Vagina (tissue), 2 donors: ENCODE measurements around the gene MLN.

Experiments used
- POLR2A ChIP-seq, 2 donors: fragments of 450-650 bp; IDR thresholded peaks; one replicate each; pipeline ENCODE4 v1.6.1; 2017; ENCODE audit warnings: antibody characterized with exemption in 2 of 2, mild to moderate bottlenecking in 2 of 2, moderate library complexity in 2 of 2
- POLR2AphosphoS5 ChIP-seq, 2 donors: sonication (generic); formaldehyde crosslinking; IDR thresholded peaks; one replicate each; pipeline ENCODE4 v1.9.0; 2017; ENCODE audit warnings: antibody characterized with exemption in 2 of 2, mild to moderate bottlenecking in 2 of 2, low read depth in 1 of 2; ENCODE audit not compliant: insufficient read depth in 1 of 2
- TF ChIP-seq, protein P1 (sequence below), 3 experiments: fragments of 450-650 bp in 2 of 3; fragments of 200-600 bp in 1 of 3; sonication (generic) in 1 of 3; IDR thresholded peaks; one replicate each; pipeline ENCODE4 v1.5.1; 2017 to 2019; ENCODE audit warnings: antibody characterized with exemption in 3 of 3, mild to moderate bottlenecking in 2 of 3, moderate library complexity in 2 of 3

DNA sequence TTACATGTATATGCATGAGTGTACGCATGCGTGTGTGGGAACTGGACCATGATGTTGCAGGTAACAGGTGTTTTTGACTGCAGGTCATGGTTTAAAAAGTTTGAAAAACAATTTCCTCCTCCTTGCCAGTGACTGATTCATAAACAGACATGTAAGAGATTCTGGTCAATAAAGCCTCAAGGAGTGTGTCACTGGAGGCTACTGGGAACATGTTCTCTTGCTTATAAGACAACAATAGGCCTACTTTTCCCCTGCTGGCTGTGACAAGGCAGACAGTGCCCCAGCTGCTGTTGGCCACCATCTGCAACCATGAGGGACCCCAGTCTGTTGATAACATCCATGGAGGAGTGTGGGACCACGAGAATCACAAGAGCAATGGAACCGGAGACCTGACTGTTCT lies 27.6 kb downstream of the MLN start:
- TF ChIP-seq POLR2AphosphoS5 (IDR thresholded peaks at IDR 0.05; ENCODE audit: insufficient read depth in 1 of 2, low read depth in 1 of 2) (no peak), POLR2A (IDR thresholded peaks at IDR 0.05) (no peak)
- TF ChIP-seq, protein P1, sequence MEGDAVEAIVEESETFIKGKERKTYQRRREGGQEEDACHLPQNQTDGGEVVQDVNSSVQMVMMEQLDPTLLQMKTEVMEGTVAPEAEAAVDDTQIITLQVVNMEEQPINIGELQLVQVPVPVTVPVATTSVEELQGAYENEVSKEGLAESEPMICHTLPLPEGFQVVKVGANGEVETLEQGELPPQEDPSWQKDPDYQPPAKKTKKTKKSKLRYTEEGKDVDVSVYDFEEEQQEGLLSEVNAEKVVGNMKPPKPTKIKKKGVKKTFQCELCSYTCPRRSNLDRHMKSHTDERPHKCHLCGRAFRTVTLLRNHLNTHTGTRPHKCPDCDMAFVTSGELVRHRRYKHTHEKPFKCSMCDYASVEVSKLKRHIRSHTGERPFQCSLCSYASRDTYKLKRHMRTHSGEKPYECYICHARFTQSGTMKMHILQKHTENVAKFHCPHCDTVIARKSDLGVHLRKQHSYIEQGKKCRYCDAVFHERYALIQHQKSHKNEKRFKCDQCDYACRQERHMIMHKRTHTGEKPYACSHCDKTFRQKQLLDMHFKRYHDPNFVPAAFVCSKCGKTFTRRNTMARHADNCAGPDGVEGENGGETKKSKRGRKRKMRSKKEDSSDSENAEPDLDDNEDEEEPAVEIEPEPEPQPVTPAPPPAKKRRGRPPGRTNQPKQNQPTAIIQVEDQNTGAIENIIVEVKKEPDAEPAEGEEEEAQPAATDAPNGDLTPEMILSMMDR (IDR thresholded peaks at IDR 0.05) = no peak
